Skin of body (tissue), 3 donors: ENCODE results near the gene TMEM140. TPM values are rescaled to one million over a fixed set of nuclear protein-coding genes. Genes with fewer than 3 reads are reported as not detected.

Source experiments
- DNase-seq: peaks from one replicate; lab custom pipeline; 2025; lab: John Stamatoyannopoulos, UW
- small RNA-seq: library from RNA; depleted of rRNA; stranded (forward); fragments of <200 nt; gene quantifications from one replicate; pipeline ENCODE3, GENCODE V24; 2014; ENCODE audit warnings: low replicate concordance
- total RNA-seq: library from RNA; depleted of rRNA; stranded (reverse); fragments of >200 nt; gene quantifications from one replicate; pipeline ENCODE4 v1.2.3, GENCODE V29; 2014

TMEM140 gene
- total RNA-seq, 1 donor from 2014 or later: 5.4 TPM

- no peak for DNase-seq
Observed at GRCh38 chr7:135215180-135215579, 67.3 kb downstream of the TMEM140 start.

- DNase-seq: no peak
Observed at GRCh38 chr7:135215698-135216097, 67.8 kb downstream of the TMEM140 start.

Small RNA genes within 50 kb of the gene (small RNA-seq; reads per million reads assigned to genes)
- not detected for gene MIR6509

Other genes with a start within 250 kb of the TMEM140 start
- gene AGBL3, start 161.6 kb upstream of the TMEM140 start, total RNA-seq: 2.0 TPM
- gene CYREN, start 22.6 kb downstream of the TMEM140 start, total RNA-seq: 17.6 TPM
- 13.1 TPM for gene WDR91, start 63.5 kb downstream of the TMEM140 start, total RNA-seq
- not detected for gene STRA8, start 85.8 kb downstream of the TMEM140 start, total RNA-seq